SK-N-SH (cell line): ENCODE measurements around the gene CYP27A1. TPM values are rescaled to one million over a fixed set of nuclear protein-coding genes. Genes with fewer than 3 reads are reported as not detected.

Experiments used
- CTCF ChIA-PET: fragments of 300-600, 350-600 bp; formaldehyde crosslinking; extraction: SDS; loops from one replicate; lab custom pipeline; 2021; lab: Yijun Ruan, JAX
- POLR2A ChIA-PET: fragments of 350-600 bp; sonication (Branson Sonifier 250); formaldehyde crosslinking; extraction: SDS; loops from one replicate; lab custom pipeline; 2020; ENCODE audit warnings: antibody characterized with exemption, inconsistent platforms; lab: Yijun Ruan, JAX
- DNase-seq: peaks from one replicate; pipeline ENCODE4 v3.0.0; 2012
- H2AFZ ChIP-seq: fragments of 200-600 bp; sonication (generic); 2 replicates; pipeline ENCODE4 v1.8.1; 2016; ENCODE audit warnings: antibody characterized with exemption, mild to moderate bottlenecking, low read depth
- H3F3A ChIP-seq: fragments of 200-600 bp; sonication (generic); replicated peaks from 2 replicates; pipeline ENCODE3; 2016; ENCODE audit warnings: antibody characterized with exemption, mild to moderate bottlenecking; ENCODE audit not compliant: insufficient read depth
- H3K27ac ChIP-seq, 2 experiments: fragments of 200-500 bp in 1 of 2; fragments of 200-600 bp in 1 of 2; sonication (Bioruptor generic) in 1 of 2; sonication (generic), shearing (Covaris generic) in 1 of 2; 2 replicates each; pipeline versions ENCODE4 v1.5.1 to v1.6.1; 2014 to 2016; ENCODE audit warnings: low read depth in 2 of 2, inconsistent platforms in 1 of 2, low read length in 1 of 2, mild to moderate bottlenecking in 1 of 2, mixed read lengths in 1 of 2
- H3K27me3 ChIP-seq: fragments of 200-600 bp; sonication (generic), shearing (Covaris generic); 2 replicates; pipeline ENCODE4 v1.6.1; 2016; ENCODE audit warnings: mixed run types; ENCODE audit not compliant: insufficient read depth
- H3K36me3 ChIP-seq, 2 experiments: fragments of 200-500 bp in 1 of 2; fragments of 200-600 bp in 1 of 2; sonication (Bioruptor generic) in 1 of 2; sonication (generic) in 1 of 2; replicated peaks in 1 of 2; 2 replicates each; pipeline versions ENCODE3 to v1.5.1; 2014 to 2016; ENCODE audit warnings: low read length in 1 of 2, mild to moderate bottlenecking in 1 of 2; ENCODE audit not compliant: insufficient read depth in 2 of 2, control insufficient read depth in 1 of 2
- H3K4me1 ChIP-seq, 2 experiments: fragments of 200-500 bp in 1 of 2; fragments of 200-600 bp in 1 of 2; sonication (Bioruptor generic) in 1 of 2; sonication (generic), shearing (Covaris generic) in 1 of 2; 2 replicates each; pipeline versions ENCODE4 v1.5.1 to v1.6.1; 2014 to 2016; ENCODE audit warnings: low read depth in 1 of 2, low read length in 1 of 2, mixed run types in 1 of 2; ENCODE audit not compliant: insufficient read depth in 2 of 2, control insufficient read depth in 1 of 2
- H3K4me2 ChIP-seq: fragments of 200-600 bp; sonication (generic), shearing (Covaris generic); 2 replicates; pipeline ENCODE4 v1.6.1; 2017; ENCODE audit warnings: mixed run types
- H3K4me3 ChIP-seq, 2 experiments: fragments of 200-500 bp in 1 of 2; fragments of 200-600 bp in 1 of 2; sonication (Bioruptor generic) in 1 of 2; sonication (generic), shearing (Covaris generic) in 1 of 2; 2 replicates each; pipeline versions ENCODE4 v1.5.1 to v1.8.1; 2014 to 2016; ENCODE audit warnings: low read depth in 2 of 2, inconsistent platforms in 1 of 2, low read length in 1 of 2, mild to moderate bottlenecking in 1 of 2, mixed read lengths in 1 of 2, moderate library complexity in 1 of 2
- H3K79me2 ChIP-seq: fragments of 200-600 bp; sonication (generic); 2 replicates; pipeline ENCODE4 v1.8.1; 2017; ENCODE audit warnings: mild to moderate bottlenecking; ENCODE audit not compliant: insufficient read depth
- H3K9ac ChIP-seq: fragments of 200-600 bp; sonication (generic); 2 replicates; pipeline ENCODE4 v1.6.1; 2017; ENCODE audit warnings: mixed run types
- H3K9me2 ChIP-seq: fragments of 200-600 bp; sonication (generic); 2 replicates; pipeline ENCODE4 v1.6.1; 2017; ENCODE audit warnings: mixed run types
- H3K9me3 ChIP-seq: fragments of 200-600 bp; sonication (generic); 2 replicates; pipeline ENCODE4 v1.6.1; 2017; ENCODE audit warnings: mixed run types, mild to moderate bottlenecking, moderate library complexity
- H4K20me1 ChIP-seq: fragments of 200-600 bp; sonication (generic); 2 replicates; pipeline ENCODE4 v1.6.1; 2017; ENCODE audit warnings: mild to moderate bottlenecking, mixed run types; ENCODE audit not compliant: insufficient read depth
- ELF1 ChIP-seq: IDR thresholded peaks from 2 replicates; pipeline ENCODE4 v1.4.0; 2012
- EP300 ChIP-seq, 2 experiments: IDR thresholded peaks; 2 replicates each; pipeline versions ENCODE4 v1.4.0 to v1.6.1; 2012; ENCODE audit warnings: borderline replicate concordance in 1 of 2, low read depth in 1 of 2, low read length in 1 of 2
- FOSL2 ChIP-seq: IDR thresholded peaks from 2 replicates; pipeline ENCODE4 v1.4.0; 2012; ENCODE audit warnings: low read depth, mild to moderate bottlenecking, moderate library complexity, borderline replicate concordance
- FOXJ3 ChIP-seq: sonication (generic); formaldehyde crosslinking; IDR thresholded peaks from 2 replicates; pipeline ENCODE4 v1.5.1; 2020; ENCODE audit warnings: mild to moderate bottlenecking, missing genetic modification reagents
- MEF2A ChIP-seq: IDR thresholded peaks from 2 replicates; pipeline ENCODE4 v1.4.0; 2012; ENCODE audit warnings: low read depth, borderline replicate concordance
- NFIC ChIP-seq: IDR thresholded peaks from 2 replicates; pipeline ENCODE4 v1.4.0; 2012; ENCODE audit warnings: borderline replicate concordance
- TAF1 ChIP-seq: IDR thresholded peaks from 2 replicates; pipeline ENCODE4 v1.6.1; 2012; ENCODE audit warnings: low read depth, mild to moderate bottlenecking, low read length, moderate library complexity, borderline replicate concordance
- TEAD4 ChIP-seq: IDR thresholded peaks from 2 replicates; pipeline ENCODE4 v1.4.0; 2012; ENCODE audit warnings: mild to moderate bottlenecking, borderline replicate concordance; ENCODE audit not compliant: insufficient read depth
- WGBS: methylation state at CpG from one replicate; pipeline ENCODE4 v1.1.6; 2017; ENCODE audit warnings: low lambda C conversion rate; 5-methylcytosine and 5-hydroxymethylcytosine counted together
- polyA plus RNA-seq, 3 experiments: library from polyadenylated mRNA; depleted of rRNA; stranded (reverse); fragments of >200 nt; gene quantifications; 2 replicates each; pipeline ENCODE4 v1.2.3, GENCODE V29; 2012
- TF ChIP-seq, protein P1 (sequence below): IDR thresholded peaks from 2 replicates; pipeline ENCODE4 v1.4.0; 2012; ENCODE audit warnings: low read depth, borderline replicate concordance
- TF ChIP-seq, protein P2 (sequence below): fragments of 150-350 bp; IDR thresholded peaks from 2 replicates; pipeline ENCODE4 v1.6.1; 2017; ENCODE audit warnings: antibody characterized with exemption, low read length, low read depth, borderline replicate concordance
- TF ChIP-seq, protein P3 (sequence below): fragments of 150-350 bp; IDR thresholded peaks from 2 replicates; pipeline ENCODE4 v1.6.1; 2016; ENCODE audit warnings: mild to moderate bottlenecking, low read depth, low read length
- TF ChIP-seq, protein P4 (sequence below): fragments of 200-600 bp; sonication (generic); IDR thresholded peaks from 2 replicates; pipeline ENCODE4 v1.6.1; 2017; ENCODE audit warnings: antibody characterized with exemption, mild to moderate bottlenecking, moderate library complexity

The CYP27A1 gene
- polyA plus RNA-seq, 1 of the 3 experiments (the other 2 are of a cell fraction): 0.54 TPM

DNA sequence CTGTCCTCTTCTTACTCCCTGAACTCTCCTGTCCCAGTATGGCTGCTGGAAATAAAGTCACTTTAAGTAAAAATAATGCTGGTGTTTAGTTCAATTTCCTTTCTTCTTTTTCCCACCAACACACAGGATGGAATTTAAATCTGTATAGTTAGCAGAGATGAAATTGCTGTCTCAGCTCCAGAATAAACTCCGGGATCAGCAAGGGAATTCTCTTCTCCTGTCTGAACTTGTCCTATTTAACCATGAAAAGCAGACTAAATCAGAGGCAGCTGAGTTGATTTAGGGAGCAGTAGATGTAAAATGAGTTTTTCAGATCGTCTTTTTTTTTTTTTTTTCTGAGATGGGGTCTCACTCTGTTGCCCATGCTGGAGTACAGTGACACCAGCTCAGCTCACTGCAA lies 45.4 kb upstream of the CYP27A1 start:
- H3K9me2 ChIP-seq: no peaks in the 10 kb centered on the region
- no peak for DNase-seq
- no peak overlapping the region for H2AFZ ChIP-seq
- TF ChIP-seq, protein P1, sequence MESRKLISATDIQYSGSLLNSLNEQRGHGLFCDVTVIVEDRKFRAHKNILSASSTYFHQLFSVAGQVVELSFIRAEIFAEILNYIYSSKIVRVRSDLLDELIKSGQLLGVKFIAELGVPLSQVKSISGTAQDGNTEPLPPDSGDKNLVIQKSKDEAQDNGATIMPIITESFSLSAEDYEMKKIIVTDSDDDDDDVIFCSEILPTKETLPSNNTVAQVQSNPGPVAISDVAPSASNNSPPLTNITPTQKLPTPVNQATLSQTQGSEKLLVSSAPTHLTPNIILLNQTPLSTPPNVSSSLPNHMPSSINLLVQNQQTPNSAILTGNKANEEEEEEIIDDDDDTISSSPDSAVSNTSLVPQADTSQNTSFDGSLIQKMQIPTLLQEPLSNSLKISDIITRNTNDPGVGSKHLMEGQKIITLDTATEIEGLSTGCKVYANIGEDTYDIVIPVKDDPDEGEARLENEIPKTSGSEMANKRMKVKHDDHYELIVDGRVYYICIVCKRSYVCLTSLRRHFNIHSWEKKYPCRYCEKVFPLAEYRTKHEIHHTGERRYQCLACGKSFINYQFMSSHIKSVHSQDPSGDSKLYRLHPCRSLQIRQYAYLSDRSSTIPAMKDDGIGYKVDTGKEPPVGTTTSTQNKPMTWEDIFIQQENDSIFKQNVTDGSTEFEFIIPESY: no peak
- no peaks in the 10 kb centered on the region for H3K27me3 ChIP-seq
- H3K27ac ChIP-seq: no peak overlapping the region
- peaks cover 48% of the 10 kb centered on the region for H3K79me2 ChIP-seq
- H3F3A ChIP-seq: peaks cover 15% of the 10 kb centered on the region
- no peak overlapping the region for H3K4me2 ChIP-seq
- H3K4me1 ChIP-seq: peaks cover 0 to 21% of the 10 kb centered on the region in 2 experiments; a peak in 2 of 4 replicates
- H3K36me3 ChIP-seq: peaks cover 20 to 37% of the 10 kb centered on the region in 2 experiments
- ChIA-PET CTCF (interaction anchor here (0.8 to 1.0 kb wide), 3 partner anchors 22 to 111 kb away, joined by 3 read pairs; no protein-coding TSS in a partner anchor), POLR2A (interaction anchor here (0.6 kb wide), 1 partner anchor 15 kb away, joined by 3 read pairs; no protein-coding TSS in a partner anchor)
- 73% methylated on average over 2 of the region's 2 CpGs for WGBS
- H3K9ac ChIP-seq: no peak overlapping the region
- H4K20me1 ChIP-seq: no peaks in the 10 kb centered on the region
- no peak overlapping the region for H3K4me3 ChIP-seq
- no peaks in the 10 kb centered on the region for H3K9me3 ChIP-seq

DNA sequence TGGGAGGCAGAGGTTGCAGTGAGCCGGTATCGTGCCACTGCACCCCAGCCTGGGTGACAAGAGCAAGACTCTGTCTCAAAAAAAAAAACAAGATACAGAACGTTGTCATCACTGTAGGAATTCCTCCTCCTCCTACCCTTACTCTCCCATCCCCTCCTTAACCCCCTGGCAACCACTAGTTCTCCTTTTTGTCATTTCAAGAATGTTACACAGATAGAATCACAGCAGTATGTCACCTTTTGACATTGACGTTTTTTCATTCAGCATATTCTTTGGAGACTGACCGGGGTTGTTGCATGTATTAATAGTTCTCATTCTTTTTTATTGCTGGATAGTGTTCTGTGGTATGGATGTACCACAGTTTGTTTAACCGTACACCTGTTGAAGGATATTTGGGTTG lies 38.9 kb upstream of the CYP27A1 start:
- H3K4me3 ChIP-seq: no peak overlapping the region
- H3F3A ChIP-seq: peaks cover 4% of the 10 kb centered on the region
- CTCF ChIA-PET: no interaction called here
- WGBS: 88% methylated on average over 6 of the region's 6 CpGs
- TF ChIP-seq MEF2A (no peak), TEAD4 (no peak)
- TF ChIP-seq, protein P2, sequence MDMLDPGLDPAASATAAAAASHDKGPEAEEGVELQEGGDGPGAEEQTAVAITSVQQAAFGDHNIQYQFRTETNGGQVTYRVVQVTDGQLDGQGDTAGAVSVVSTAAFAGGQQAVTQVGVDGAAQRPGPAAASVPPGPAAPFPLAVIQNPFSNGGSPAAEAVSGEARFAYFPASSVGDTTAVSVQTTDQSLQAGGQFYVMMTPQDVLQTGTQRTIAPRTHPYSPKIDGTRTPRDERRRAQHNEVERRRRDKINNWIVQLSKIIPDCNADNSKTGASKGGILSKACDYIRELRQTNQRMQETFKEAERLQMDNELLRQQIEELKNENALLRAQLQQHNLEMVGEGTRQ: no peak
- TF ChIP-seq, all 33 proteins: peak for 0
- no peaks in the 10 kb centered on the region for H4K20me1 ChIP-seq
- H3K9ac ChIP-seq: no peak overlapping the region
- no peaks in the 10 kb centered on the region for H3K9me3 ChIP-seq
- no peak for DNase-seq
- H3K36me3 ChIP-seq: peaks cover 36 to 77% of the 10 kb centered on the region in 2 experiments
- no peaks in the 10 kb centered on the region for H3K4me1 ChIP-seq
- POLR2A ChIA-PET: no interaction called here
- no peaks in the 10 kb centered on the region for H3K27me3 ChIP-seq
- H2AFZ ChIP-seq: no peak overlapping the region
- H3K79me2 ChIP-seq: no peaks in the 10 kb centered on the region
- H3K27ac ChIP-seq: no peak overlapping the region
- no peaks in the 10 kb centered on the region for H3K9me2 ChIP-seq
- H3K4me2 ChIP-seq: no peak overlapping the region

DNA sequence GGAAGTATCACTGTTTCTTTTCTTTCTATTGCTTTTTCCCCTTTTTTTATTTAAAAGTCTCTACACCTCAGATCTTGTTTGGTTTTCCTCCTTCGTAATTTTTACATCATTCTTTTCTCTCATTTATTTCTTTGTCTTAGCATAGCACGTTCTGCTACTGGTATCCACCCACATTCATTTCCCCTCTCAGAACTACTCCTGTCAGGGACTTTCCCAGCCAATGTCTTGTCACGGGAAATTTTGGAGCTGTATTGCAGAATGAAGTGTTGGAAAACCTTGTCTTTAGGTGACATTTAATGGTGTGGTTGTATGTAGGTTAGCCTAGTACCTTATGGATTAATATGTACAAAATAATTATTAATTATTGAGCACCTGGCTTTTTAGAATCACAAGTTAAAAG lies 37.3 kb upstream of the CYP27A1 start:
- no peak overlapping the region for H3K27ac ChIP-seq
- no peaks in the 10 kb centered on the region for H3F3A ChIP-seq
- CTCF ChIA-PET: interaction anchor here (1.1 to 2.3 kb wide), 2 partner anchors 34 to 103 kb away, joined by 3 to 5 read pairs; no protein-coding TSS in a partner anchor
- TF ChIP-seq FOSL2: no peak
- TF ChIP-seq, protein P3, sequence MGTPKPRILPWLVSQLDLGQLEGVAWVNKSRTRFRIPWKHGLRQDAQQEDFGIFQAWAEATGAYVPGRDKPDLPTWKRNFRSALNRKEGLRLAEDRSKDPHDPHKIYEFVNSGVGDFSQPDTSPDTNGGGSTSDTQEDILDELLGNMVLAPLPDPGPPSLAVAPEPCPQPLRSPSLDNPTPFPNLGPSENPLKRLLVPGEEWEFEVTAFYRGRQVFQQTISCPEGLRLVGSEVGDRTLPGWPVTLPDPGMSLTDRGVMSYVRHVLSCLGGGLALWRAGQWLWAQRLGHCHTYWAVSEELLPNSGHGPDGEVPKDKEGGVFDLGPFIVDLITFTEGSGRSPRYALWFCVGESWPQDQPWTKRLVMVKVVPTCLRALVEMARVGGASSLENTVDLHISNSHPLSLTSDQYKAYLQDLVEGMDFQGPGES: no peak
- TF ChIP-seq TAF1: no peak
- no peak for TF ChIP-seq NFIC
- TF ChIP-seq EP300 (IDR thresholded peaks at IDR 0.05; ENCODE audit: borderline replicate concordance in 1 of 2, low read depth in 1 of 2, low read length in 1 of 2): no peak
- no peak for TF ChIP-seq FOXJ3 (CRISPR knock-in tag)
- no peak for TF ChIP-seq ELF1
- TF ChIP-seq, protein P4, sequence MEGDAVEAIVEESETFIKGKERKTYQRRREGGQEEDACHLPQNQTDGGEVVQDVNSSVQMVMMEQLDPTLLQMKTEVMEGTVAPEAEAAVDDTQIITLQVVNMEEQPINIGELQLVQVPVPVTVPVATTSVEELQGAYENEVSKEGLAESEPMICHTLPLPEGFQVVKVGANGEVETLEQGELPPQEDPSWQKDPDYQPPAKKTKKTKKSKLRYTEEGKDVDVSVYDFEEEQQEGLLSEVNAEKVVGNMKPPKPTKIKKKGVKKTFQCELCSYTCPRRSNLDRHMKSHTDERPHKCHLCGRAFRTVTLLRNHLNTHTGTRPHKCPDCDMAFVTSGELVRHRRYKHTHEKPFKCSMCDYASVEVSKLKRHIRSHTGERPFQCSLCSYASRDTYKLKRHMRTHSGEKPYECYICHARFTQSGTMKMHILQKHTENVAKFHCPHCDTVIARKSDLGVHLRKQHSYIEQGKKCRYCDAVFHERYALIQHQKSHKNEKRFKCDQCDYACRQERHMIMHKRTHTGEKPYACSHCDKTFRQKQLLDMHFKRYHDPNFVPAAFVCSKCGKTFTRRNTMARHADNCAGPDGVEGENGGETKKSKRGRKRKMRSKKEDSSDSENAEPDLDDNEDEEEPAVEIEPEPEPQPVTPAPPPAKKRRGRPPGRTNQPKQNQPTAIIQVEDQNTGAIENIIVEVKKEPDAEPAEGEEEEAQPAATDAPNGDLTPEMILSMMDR: no peak
- TF ChIP-seq, all 33 proteins: peak for 0
- no peaks in the 10 kb centered on the region for H3K27me3 ChIP-seq
- no peaks in the 10 kb centered on the region for H3K9me2 ChIP-seq
- no peaks in the 10 kb centered on the region for H3K9me3 ChIP-seq
- POLR2A ChIA-PET: no interaction called here
- peaks cover 43 to 73% of the 10 kb centered on the region in 2 experiments for H3K36me3 ChIP-seq
- no peaks in the 10 kb centered on the region for H4K20me1 ChIP-seq
- no peak overlapping the region for H3K4me2 ChIP-seq
- no peak overlapping the region for H2AFZ ChIP-seq
- no peaks in the 10 kb centered on the region for H3K4me1 ChIP-seq
- H3K79me2 ChIP-seq: no peaks in the 10 kb centered on the region
- 94% methylated on average over 3 of the region's 3 CpGs for WGBS
- H3K9ac ChIP-seq: no peak overlapping the region
- no peak for DNase-seq
- no peak overlapping the region for H3K4me3 ChIP-seq
